GM23338 (cell line): ENCODE data around the gene CDH23. TPM values are rescaled to one million over a fixed set of nuclear protein-coding genes. Genes with fewer than 3 reads are reported as not detected.

Experiments used
- ATAC-seq: fragments of 200-7000 bp; cut with Tn5 transposase; 3 replicates; pipeline ENCODE4 v1.9.1; 2020
- DNase-seq: peaks from one replicate; pipeline ENCODE4 v3.0.0-alpha.2; 2015; ENCODE audit warnings: low spot score
- H2AFZ ChIP-seq: fragments of 200-600 bp; sonication (generic); 2 replicates; pipeline ENCODE4 v1.8.0; 2016; ENCODE audit warnings: antibody characterized with exemption, mild to moderate bottlenecking, moderate library complexity
- H3F3A ChIP-seq: fragments of 200-600 bp; sonication (generic); replicated peaks from 2 replicates; pipeline ENCODE4 v1.8.0; 2017; ENCODE audit warnings: antibody characterized with exemption, mixed run types, low read depth
- H3K27ac ChIP-seq: fragments of 200-600 bp; sonication (generic); 2 replicates; pipeline ENCODE4 v1.6.1; 2016; ENCODE audit warnings: low read depth
- H3K27me3 ChIP-seq: fragments of 200-600 bp; sonication (generic); 2 replicates; pipeline ENCODE4 v1.8.0; 2016; ENCODE audit warnings: mild to moderate bottlenecking, mixed run types, moderate library complexity; ENCODE audit not compliant: insufficient read depth
- H3K36me3 ChIP-seq: fragments of 200-600 bp; sonication (generic); 2 replicates; pipeline ENCODE4 v1.8.0; 2016; ENCODE audit warnings: mild to moderate bottlenecking; ENCODE audit not compliant: insufficient read depth
- H3K4me1 ChIP-seq: fragments of 200-600 bp; sonication (generic); 2 replicates; pipeline ENCODE4 v1.8.0; 2016; ENCODE audit warnings: mild to moderate bottlenecking, moderate library complexity; ENCODE audit not compliant: insufficient read depth
- H3K4me2 ChIP-seq: fragments of 200-600 bp; sonication (generic); 2 replicates; pipeline ENCODE4 v1.7.1; 2017; ENCODE audit warnings: mixed run types
- H3K4me3 ChIP-seq: fragments of 200-600 bp; sonication (generic); 2 replicates; pipeline ENCODE4 v1.6.1; 2016; ENCODE audit warnings: mixed run types
- H3K79me2 ChIP-seq: fragments of 200-600 bp; sonication (generic); replicated peaks from 2 replicates; pipeline ENCODE4 v1.8.0; 2017; ENCODE audit warnings: mild to moderate bottlenecking; ENCODE audit not compliant: insufficient read depth
- H3K9me2 ChIP-seq: fragments of 200-600 bp; sonication (generic); 2 replicates; pipeline ENCODE4 v1.8.0; 2017; ENCODE audit not compliant: insufficient read depth
- H4K20me1 ChIP-seq: fragments of 200-600 bp; sonication (generic); replicated peaks from 2 replicates; pipeline ENCODE4 v1.8.0; 2017; ENCODE audit warnings: mild to moderate bottlenecking; ENCODE audit not compliant: insufficient read depth
- H3K27ac Mint-ChIP-seq: 2 replicates; pipeline ENCODE4 v1.8.0; 2020; ENCODE audit warnings: inconsistent platforms, mild to moderate bottlenecking, moderate library complexity, mixed read lengths
- H3K27me3 Mint-ChIP-seq: 3 replicates; pipeline ENCODE4 v1.8.0; 2022; ENCODE audit warnings: low read depth, mild to moderate bottlenecking, moderate library complexity, mixed read lengths, inconsistent platforms; ENCODE audit not compliant: insufficient read depth, poor library complexity
- H3K36me3 Mint-ChIP-seq: 3 replicates; pipeline ENCODE4 v1.8.0; 2021; ENCODE audit warnings: low read depth, mild to moderate bottlenecking, inconsistent platforms, moderate library complexity, mixed read lengths
- H3K4me1 Mint-ChIP-seq: 3 replicates; pipeline ENCODE4 v1.8.0; 2020; ENCODE audit warnings: mild to moderate bottlenecking, inconsistent platforms, mixed read lengths
- H3K4me3 Mint-ChIP-seq: 3 replicates; pipeline ENCODE4 v1.8.0; 2021; ENCODE audit warnings: moderate library complexity, mild to moderate bottlenecking, inconsistent platforms, mixed read lengths
- H3K9me3 Mint-ChIP-seq: 3 replicates; pipeline ENCODE4 v1.8.0; 2020; ENCODE audit warnings: moderate library complexity, mild to moderate bottlenecking, inconsistent platforms, mixed read lengths
- CREB1 ChIP-seq: fragments of 250-450 bp; sonication (Bioruptor Pico); IDR thresholded peaks from 2 replicates; pipeline ENCODE4 v1.5.0; 2020; ENCODE audit warnings: low read depth, mild to moderate bottlenecking, moderate library complexity
- ETS1 ChIP-seq: IDR thresholded peaks from 2 replicates; pipeline ENCODE4 v1.6.1; 2016; ENCODE audit warnings: antibody characterized with exemption
- EZH2 ChIP-seq: fragments of 200-600 bp; sonication (generic); IDR thresholded peaks from one replicate; pipeline ENCODE4 v1.8.0; 2017; ENCODE audit warnings: antibody characterized with exemption, mild to moderate bottlenecking, low read depth; ENCODE audit not compliant: unreplicated experiment
- EZH2phosphoT487 ChIP-seq: fragments of 200-600 bp; sonication (generic); IDR thresholded peaks from one replicate; pipeline ENCODE4 v1.8.1; 2018; ENCODE audit warnings: antibody characterized with exemption; ENCODE audit not compliant: unreplicated experiment
- JUNB ChIP-seq: IDR thresholded peaks from one replicate; pipeline ENCODE4 v1.6.1; 2016; ENCODE audit warnings: antibody characterized with exemption; ENCODE audit not compliant: unreplicated experiment
- NANOG ChIP-seq: IDR thresholded peaks from 2 replicates; pipeline ENCODE4 v1.6.1; 2016; ENCODE audit warnings: antibody characterized with exemption, borderline replicate concordance
- POLR2AphosphoS5 ChIP-seq: IDR thresholded peaks from 2 replicates; pipeline ENCODE4 v1.6.1; 2016; ENCODE audit warnings: antibody characterized with exemption, low read depth
- STAT1 ChIP-seq: IDR thresholded peaks from one replicate; pipeline ENCODE4 v1.6.1; 2016; ENCODE audit warnings: antibody characterized with exemption; ENCODE audit not compliant: unreplicated experiment
- ZNF114 ChIP-seq: fragments of 250-450 bp; sonication (Bioruptor Pico); IDR thresholded peaks from 2 replicates; pipeline ENCODE4 v1.5.0; 2020; ENCODE audit warnings: mild to moderate bottlenecking, moderate library complexity
- ZNF331 ChIP-seq: fragments of 250-450 bp; sonication (Bioruptor Pico); IDR thresholded peaks from 2 replicates; pipeline ENCODE4 v1.5.0; 2020; ENCODE audit warnings: low read depth, mild to moderate bottlenecking, moderate library complexity
- polyA plus RNA-seq: library from polyadenylated mRNA; unstranded; fragments of >200 nt; fragmentation: Nextera tagmentation; extraction: Ambion mirVana; gene quantifications from 2 replicates; pipeline ENCODE4 v1.2.1, GENCODE V29; 2016
- total RNA-seq: library from RNA; depleted of rRNA; stranded (reverse); fragments of >200 nt; shearing (Covaris generic); gene quantifications from 2 replicates; pipeline ENCODE4 v1.2.3, GENCODE V29; 2014
- TF ChIP-seq, protein P1 (sequence below), 2 experiments: fragments of 200-600 bp in 1 of 2; sonication (generic) in 1 of 2; conservative IDR thresholded peaks; 2 replicates each; pipeline versions ENCODE4 v1.5.1 to v1.6.1; 2016 to 2017; ENCODE audit warnings: antibody characterized with exemption in 2 of 2, low read depth in 2 of 2, mild to moderate bottlenecking in 2 of 2, moderate library complexity in 1 of 2
- TF ChIP-seq, protein P2 (sequence below): fragments of 250-450 bp; sonication (Bioruptor Pico); IDR thresholded peaks from 2 replicates; pipeline ENCODE4 v1.5.0; 2020; ENCODE audit warnings: mild to moderate bottlenecking, moderate library complexity
- TF ChIP-seq, protein P3 (sequence below): IDR thresholded peaks from one replicate; pipeline ENCODE4 v1.6.1; 2018; ENCODE audit warnings: antibody characterized with exemption; ENCODE audit not compliant: unreplicated experiment

CDH23 gene
- total and polyA plus RNA-seq, 2 experiments from 2014 or later = 0.95 to 4.3 TPM

- H3K27ac Mint-ChIP-seq = no peak overlapping the region
- no peaks in the 10 kb centered on the region for H3K9me2 ChIP-seq
- H3K4me1 ChIP-seq = peaks cover under 1% of the 10 kb centered on the region; the same call in 1 of the 2 replicates
- no peak overlapping the region for H3K4me3 ChIP-seq
- H4K20me1 ChIP-seq = no peaks in the 10 kb centered on the region
- DNase-seq (no peak), ATAC-seq (no peak)
- H3K79me2 ChIP-seq = no peaks in the 10 kb centered on the region
- no peak overlapping the region for H3K4me3 Mint-ChIP-seq
- H3F3A ChIP-seq = no peaks in the 10 kb centered on the region
- H2AFZ ChIP-seq = no peak overlapping the region
- no peak overlapping the region for H3K4me2 ChIP-seq
- H3K27ac ChIP-seq = no peak overlapping the region
- H3K4me1 Mint-ChIP-seq = peaks cover 5% of the 10 kb centered on the region
- H3K27me3 ChIP-seq = no peaks in the 10 kb centered on the region
- TF ChIP-seq ZNF331 (CRISPR knock-in tag) (no peak), ETS1 (no peak), JUNB (no peak), CREB1 (CRISPR knock-in tag) (no peak), NANOG (no peak), ZNF114 (CRISPR knock-in tag) (no peak), EZH2phosphoT487 (no peak), EZH2 (no peak), STAT1 (no peak), POLR2AphosphoS5 (no peak)
- TF ChIP-seq, protein P1, sequence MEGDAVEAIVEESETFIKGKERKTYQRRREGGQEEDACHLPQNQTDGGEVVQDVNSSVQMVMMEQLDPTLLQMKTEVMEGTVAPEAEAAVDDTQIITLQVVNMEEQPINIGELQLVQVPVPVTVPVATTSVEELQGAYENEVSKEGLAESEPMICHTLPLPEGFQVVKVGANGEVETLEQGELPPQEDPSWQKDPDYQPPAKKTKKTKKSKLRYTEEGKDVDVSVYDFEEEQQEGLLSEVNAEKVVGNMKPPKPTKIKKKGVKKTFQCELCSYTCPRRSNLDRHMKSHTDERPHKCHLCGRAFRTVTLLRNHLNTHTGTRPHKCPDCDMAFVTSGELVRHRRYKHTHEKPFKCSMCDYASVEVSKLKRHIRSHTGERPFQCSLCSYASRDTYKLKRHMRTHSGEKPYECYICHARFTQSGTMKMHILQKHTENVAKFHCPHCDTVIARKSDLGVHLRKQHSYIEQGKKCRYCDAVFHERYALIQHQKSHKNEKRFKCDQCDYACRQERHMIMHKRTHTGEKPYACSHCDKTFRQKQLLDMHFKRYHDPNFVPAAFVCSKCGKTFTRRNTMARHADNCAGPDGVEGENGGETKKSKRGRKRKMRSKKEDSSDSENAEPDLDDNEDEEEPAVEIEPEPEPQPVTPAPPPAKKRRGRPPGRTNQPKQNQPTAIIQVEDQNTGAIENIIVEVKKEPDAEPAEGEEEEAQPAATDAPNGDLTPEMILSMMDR (conservative IDR thresholded peaks at IDR 0.05; ENCODE audit: low read depth in 2 of 2) = no peak
- TF ChIP-seq, protein P2, sequence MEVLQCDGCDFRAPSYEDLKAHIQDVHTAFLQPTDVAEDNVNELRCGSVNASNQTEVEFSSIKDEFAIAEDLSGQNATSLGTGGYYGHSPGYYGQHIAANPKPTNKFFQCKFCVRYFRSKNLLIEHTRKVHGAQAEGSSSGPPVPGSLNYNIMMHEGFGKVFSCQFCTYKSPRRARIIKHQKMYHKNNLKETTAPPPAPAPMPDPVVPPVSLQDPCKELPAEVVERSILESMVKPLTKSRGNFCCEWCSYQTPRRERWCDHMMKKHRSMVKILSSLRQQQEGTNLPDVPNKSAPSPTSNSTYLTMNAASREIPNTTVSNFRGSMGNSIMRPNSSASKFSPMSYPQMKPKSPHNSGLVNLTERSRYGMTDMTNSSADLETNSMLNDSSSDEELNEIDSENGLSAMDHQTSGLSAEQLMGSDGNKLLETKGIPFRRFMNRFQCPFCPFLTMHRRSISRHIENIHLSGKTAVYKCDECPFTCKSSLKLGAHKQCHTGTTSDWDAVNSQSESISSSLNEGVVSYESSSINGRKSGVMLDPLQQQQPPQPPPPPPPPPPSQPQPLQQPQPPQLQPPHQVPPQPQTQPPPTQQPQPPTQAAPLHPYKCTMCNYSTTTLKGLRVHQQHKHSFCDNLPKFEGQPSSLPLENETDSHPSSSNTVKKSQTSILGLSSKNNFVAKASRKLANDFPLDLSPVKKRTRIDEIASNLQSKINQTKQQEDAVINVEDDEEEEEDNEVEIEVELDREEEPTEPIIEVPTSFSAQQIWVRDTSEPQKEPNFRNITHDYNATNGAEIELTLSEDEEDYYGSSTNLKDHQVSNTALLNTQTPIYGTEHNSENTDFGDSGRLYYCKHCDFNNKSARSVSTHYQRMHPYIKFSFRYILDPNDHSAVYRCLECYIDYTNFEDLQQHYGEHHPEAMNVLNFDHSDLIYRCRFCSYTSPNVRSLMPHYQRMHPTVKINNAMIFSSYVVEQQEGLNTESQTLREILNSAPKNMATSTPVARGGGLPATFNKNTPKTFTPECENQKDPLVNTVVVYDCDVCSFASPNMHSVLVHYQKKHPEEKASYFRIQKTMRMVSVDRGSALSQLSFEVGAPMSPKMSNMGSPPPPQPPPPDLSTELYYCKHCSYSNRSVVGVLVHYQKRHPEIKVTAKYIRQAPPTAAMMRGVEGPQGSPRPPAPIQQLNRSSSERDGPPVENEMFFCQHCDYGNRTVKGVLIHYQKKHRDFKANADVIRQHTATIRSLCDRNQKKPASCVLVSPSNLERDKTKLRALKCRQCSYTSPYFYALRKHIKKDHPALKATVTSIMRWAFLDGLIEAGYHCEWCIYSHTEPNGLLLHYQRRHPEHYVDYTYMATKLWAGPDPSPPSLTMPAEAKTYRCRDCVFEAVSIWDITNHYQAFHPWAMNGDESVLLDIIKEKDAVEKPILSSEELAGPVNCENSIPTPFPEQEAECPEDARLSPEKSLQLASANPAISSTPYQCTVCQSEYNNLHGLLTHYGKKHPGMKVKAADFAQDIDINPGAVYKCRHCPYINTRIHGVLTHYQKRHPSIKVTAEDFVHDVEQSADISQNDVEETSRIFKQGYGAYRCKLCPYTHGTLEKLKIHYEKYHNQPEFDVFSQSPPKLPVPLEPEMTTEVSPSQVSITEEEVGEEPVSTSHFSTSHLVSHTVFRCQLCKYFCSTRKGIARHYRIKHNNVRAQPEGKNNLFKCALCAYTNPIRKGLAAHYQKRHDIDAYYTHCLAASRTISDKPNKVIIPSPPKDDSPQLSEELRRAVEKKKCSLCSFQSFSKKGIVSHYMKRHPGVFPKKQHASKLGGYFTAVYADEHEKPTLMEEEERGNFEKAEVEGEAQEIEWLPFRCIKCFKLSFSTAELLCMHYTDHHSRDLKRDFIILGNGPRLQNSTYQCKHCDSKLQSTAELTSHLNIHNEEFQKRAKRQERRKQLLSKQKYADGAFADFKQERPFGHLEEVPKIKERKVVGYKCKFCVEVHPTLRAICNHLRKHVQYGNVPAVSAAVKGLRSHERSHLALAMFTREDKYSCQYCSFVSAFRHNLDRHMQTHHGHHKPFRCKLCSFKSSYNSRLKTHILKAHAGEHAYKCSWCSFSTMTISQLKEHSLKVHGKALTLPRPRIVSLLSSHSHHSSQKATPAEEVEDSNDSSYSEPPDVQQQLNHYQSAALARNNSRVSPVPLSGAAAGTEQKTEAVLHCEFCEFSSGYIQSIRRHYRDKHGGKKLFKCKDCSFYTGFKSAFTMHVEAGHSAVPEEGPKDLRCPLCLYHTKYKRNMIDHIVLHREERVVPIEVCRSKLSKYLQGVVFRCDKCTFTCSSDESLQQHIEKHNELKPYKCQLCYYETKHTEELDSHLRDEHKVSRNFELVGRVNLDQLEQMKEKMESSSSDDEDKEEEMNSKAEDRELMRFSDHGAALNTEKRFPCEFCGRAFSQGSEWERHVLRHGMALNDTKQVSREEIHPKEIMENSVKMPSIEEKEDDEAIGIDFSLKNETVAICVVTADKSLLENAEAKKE (CRISPR knock-in tag) = no peak
- TF ChIP-seq, protein P3, sequence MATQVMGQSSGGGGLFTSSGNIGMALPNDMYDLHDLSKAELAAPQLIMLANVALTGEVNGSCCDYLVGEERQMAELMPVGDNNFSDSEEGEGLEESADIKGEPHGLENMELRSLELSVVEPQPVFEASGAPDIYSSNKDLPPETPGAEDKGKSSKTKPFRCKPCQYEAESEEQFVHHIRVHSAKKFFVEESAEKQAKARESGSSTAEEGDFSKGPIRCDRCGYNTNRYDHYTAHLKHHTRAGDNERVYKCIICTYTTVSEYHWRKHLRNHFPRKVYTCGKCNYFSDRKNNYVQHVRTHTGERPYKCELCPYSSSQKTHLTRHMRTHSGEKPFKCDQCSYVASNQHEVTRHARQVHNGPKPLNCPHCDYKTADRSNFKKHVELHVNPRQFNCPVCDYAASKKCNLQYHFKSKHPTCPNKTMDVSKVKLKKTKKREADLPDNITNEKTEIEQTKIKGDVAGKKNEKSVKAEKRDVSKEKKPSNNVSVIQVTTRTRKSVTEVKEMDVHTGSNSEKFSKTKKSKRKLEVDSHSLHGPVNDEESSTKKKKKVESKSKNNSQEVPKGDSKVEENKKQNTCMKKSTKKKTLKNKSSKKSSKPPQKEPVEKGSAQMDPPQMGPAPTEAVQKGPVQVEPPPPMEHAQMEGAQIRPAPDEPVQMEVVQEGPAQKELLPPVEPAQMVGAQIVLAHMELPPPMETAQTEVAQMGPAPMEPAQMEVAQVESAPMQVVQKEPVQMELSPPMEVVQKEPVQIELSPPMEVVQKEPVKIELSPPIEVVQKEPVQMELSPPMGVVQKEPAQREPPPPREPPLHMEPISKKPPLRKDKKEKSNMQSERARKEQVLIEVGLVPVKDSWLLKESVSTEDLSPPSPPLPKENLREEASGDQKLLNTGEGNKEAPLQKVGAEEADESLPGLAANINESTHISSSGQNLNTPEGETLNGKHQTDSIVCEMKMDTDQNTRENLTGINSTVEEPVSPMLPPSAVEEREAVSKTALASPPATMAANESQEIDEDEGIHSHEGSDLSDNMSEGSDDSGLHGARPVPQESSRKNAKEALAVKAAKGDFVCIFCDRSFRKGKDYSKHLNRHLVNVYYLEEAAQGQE = no peak
- no peaks in the 10 kb centered on the region for H3K36me3 Mint-ChIP-seq
- no peaks in the 10 kb centered on the region for H3K9me3 Mint-ChIP-seq
- peaks cover 5% of the 10 kb centered on the region for H3K27me3 Mint-ChIP-seq
- H3K36me3 ChIP-seq = no peaks in the 10 kb centered on the region
Observed at GRCh38 chr10:71762324-71762723, 365.6 kb downstream of the CDH23 start.
